ENCODE measurements around the gene USP8.
"Not testable (repeated sequence)": the region's sequence is repeated elsewhere in the genome, so short reads cannot be mapped to it uniquely, and the experiment has no call there.

DNA sequence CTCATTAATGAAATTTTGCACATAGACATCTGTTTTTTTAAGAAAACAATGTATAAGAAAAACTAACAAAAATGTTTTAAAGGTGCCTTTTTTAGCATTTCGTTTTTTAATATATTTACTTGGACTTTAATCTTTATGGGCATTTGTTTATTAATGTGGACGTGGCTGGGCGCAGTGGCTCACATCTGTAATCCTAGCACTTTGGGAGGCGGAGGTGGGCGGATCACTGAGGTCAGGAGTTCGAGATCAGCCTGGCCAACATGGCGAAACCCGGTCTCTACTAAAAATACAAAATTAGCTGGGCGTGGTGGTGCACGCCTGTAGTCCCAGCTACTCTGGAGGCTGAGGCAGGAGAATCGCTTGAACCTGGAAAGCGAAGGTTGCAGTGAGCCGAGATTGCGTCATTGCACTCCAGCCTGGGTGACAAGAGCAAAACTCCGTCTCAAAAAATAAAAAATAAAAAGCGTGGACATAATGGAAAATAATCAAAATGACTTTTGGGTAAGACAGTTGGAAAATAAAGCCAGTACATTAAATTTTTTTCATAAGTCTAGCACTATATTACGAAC lies 1.6 kb downstream of the USP8 start:
- TF ChIP-seq, protein P1, sequence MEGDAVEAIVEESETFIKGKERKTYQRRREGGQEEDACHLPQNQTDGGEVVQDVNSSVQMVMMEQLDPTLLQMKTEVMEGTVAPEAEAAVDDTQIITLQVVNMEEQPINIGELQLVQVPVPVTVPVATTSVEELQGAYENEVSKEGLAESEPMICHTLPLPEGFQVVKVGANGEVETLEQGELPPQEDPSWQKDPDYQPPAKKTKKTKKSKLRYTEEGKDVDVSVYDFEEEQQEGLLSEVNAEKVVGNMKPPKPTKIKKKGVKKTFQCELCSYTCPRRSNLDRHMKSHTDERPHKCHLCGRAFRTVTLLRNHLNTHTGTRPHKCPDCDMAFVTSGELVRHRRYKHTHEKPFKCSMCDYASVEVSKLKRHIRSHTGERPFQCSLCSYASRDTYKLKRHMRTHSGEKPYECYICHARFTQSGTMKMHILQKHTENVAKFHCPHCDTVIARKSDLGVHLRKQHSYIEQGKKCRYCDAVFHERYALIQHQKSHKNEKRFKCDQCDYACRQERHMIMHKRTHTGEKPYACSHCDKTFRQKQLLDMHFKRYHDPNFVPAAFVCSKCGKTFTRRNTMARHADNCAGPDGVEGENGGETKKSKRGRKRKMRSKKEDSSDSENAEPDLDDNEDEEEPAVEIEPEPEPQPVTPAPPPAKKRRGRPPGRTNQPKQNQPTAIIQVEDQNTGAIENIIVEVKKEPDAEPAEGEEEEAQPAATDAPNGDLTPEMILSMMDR (IDR thresholded peaks at IDR 0.05), result not testable (repeated sequence)
- TF ChIP-seq POLR2A (IDR thresholded peaks at IDR 0.05), result not testable (repeated sequence)

Measured in lower leg skin (tissue), 3 donors.